A549 (cell line): ENCODE data around the gene MBLAC1. TPM values are rescaled to one million over a fixed set of nuclear protein-coding genes. Genes with fewer than 3 reads are reported as not detected.

ENCODE experiments used
- ATAC-seq, 2 experiments: fragments of 200-7000 bp in 1 of 2; fragments of >200 bp in 1 of 2; cut with Nextera tagmentation in 1 of 2; cut with Tn5 transposase in 1 of 2; 3 replicates each; pipeline versions ENCODE4 v1.8.0 to v1.9.1; 2018 to 2020; ENCODE audit warnings: mild to moderate bottlenecking in 1 of 2, moderate library complexity in 1 of 2
- CTCF ChIA-PET: fragments of 300-600 bp; sonication (Branson Sonifier 250); formaldehyde crosslinking; extraction: SDS; loops from one replicate; lab custom pipeline; 2021; ENCODE audit warnings: antibody characterized with exemption, inconsistent platforms; lab: Yijun Ruan, JAX
- POLR2A ChIA-PET: fragments of 350-600 bp; formaldehyde crosslinking; extraction: SDS; loops from one replicate; lab custom pipeline; 2021; ENCODE audit warnings: antibody characterized with exemption, inconsistent platforms; lab: Yijun Ruan, JAX
- DNase-seq, 2 experiments: peaks; one replicate each; pipeline versions ENCODE4 v3.0.0 to v3.0.0-alpha.2; 2011 to 2016; ENCODE audit warnings: low read depth in 1 of 2, low spot score in 1 of 2
- FAIRE-seq: peaks from 2 replicates; lab custom pipeline; 2011; peaks lifted over from hg19 to GRCh38; lab: Jason Lieb, UNC
- H3K27ac ChIP-seq, 2 experiments: fragments of >200 bp; sonication (Bioruptor Twin); formaldehyde crosslinking; 3 replicates each; pipeline ENCODE4 v1.5.1; 2016 to 2017
- H3K4me1 ChIP-seq: fragments of >200 bp; sonication (Bioruptor Twin); formaldehyde crosslinking; 3 replicates; pipeline ENCODE4 v1.6.1; 2016
- H3K4me2 ChIP-seq: fragments of >200 bp; sonication (Bioruptor Twin); formaldehyde crosslinking; 3 replicates; pipeline ENCODE4 v1.6.1; 2016
- H3K4me3 ChIP-seq: fragments of >200 bp; sonication (Bioruptor Twin); formaldehyde crosslinking; 3 replicates; pipeline ENCODE4 v1.5.1; 2016
- H3K9me3 ChIP-seq: fragments of >200 bp; sonication (Bioruptor Twin); formaldehyde crosslinking; 3 replicates; pipeline ENCODE4 v1.6.1; 2016
- BHLHE40 ChIP-seq: IDR thresholded peaks from 2 replicates; pipeline ENCODE4 v1.6.1; 2012; ENCODE audit warnings: low read depth, low read length, inconsistent platforms
- CBX2 ChIP-seq: fragments of 200-600 bp; sonication (generic); IDR thresholded peaks from 2 replicates; pipeline ENCODE4 v1.6.1; 2016; ENCODE audit warnings: low read depth, mild to moderate bottlenecking, borderline replicate concordance
- CEBPB ChIP-seq, 2 experiments: fragments of >200 bp in 1 of 2; sonication (Bioruptor Twin) in 1 of 2; formaldehyde crosslinking in 1 of 2; IDR thresholded peaks; 2 replicates each; pipeline ENCODE4 v1.6.1; 2012 to 2016
- CHD2 ChIP-seq: fragments of 150-350 bp; IDR thresholded peaks from 2 replicates; pipeline ENCODE4 v1.6.1; 2014; ENCODE audit warnings: low read length; ENCODE audit not compliant: partially characterized antibody
- EHF ChIP-seq: fragments of 250-450 bp; sonication (Bioruptor Pico); IDR thresholded peaks from 2 replicates; pipeline ENCODE4 v1.5.0; 2020; ENCODE audit warnings: mild to moderate bottlenecking
- FOXS1 ChIP-seq: fragments of 250-450 bp; sonication (Bioruptor Pico); IDR thresholded peaks from 2 replicates; pipeline ENCODE4 v1.5.0; 2020; ENCODE audit warnings: mild to moderate bottlenecking, moderate library complexity
- GATA3 ChIP-seq: IDR thresholded peaks from 2 replicates; pipeline ENCODE4 v1.6.1; 2012; ENCODE audit warnings: borderline replicate concordance
- HDAC2 ChIP-seq: fragments of 200-600 bp; sonication (generic); IDR thresholded peaks from 2 replicates; pipeline ENCODE4 v1.6.1; 2016
- HEYL ChIP-seq: fragments of 250-450 bp; sonication (Bioruptor Pico); IDR thresholded peaks from 2 replicates; pipeline ENCODE4 v1.8.0; 2021; ENCODE audit warnings: mild to moderate bottlenecking, moderate library complexity
- HOXA7 ChIP-seq: fragments of 250-450 bp; sonication (Bioruptor Pico); IDR thresholded peaks from 2 replicates; pipeline ENCODE4 v1.5.0; 2020; ENCODE audit warnings: mild to moderate bottlenecking, moderate library complexity
- HOXB13 ChIP-seq: fragments of 250-450 bp; sonication (Bioruptor Pico); IDR thresholded peaks from 2 replicates; pipeline ENCODE4 v1.5.0; 2020; ENCODE audit warnings: low read depth, mild to moderate bottlenecking, moderate library complexity
- JUNB ChIP-seq: fragments of >200 bp; sonication (Bioruptor Twin); formaldehyde crosslinking; IDR thresholded peaks from 2 replicates; pipeline ENCODE4 v1.6.1; 2016
- KDM5A ChIP-seq: fragments of 200-600 bp; sonication (generic); IDR thresholded peaks from 2 replicates; pipeline ENCODE4 v1.6.1; 2016; ENCODE audit warnings: antibody characterized with exemption, mild to moderate bottlenecking
- MAFK ChIP-seq: fragments of 450-650 bp; IDR thresholded peaks from 2 replicates; pipeline ENCODE4 v1.6.1; 2014; ENCODE audit not compliant: partially characterized antibody
- MAZ ChIP-seq: fragments of 150-350 bp; IDR thresholded peaks from 2 replicates; pipeline ENCODE4 v1.6.1; 2014; ENCODE audit warnings: antibody characterized with exemption, low read depth, low read length, borderline replicate concordance
- MYC ChIP-seq: IDR thresholded peaks from 2 replicates; pipeline ENCODE4 v1.6.1; 2012; ENCODE audit warnings: mild to moderate bottlenecking, inconsistent platforms, low read length, improper control_type of control experiment, borderline replicate concordance
- NPAS2 ChIP-seq: fragments of 250-450 bp; sonication (Bioruptor Pico); IDR thresholded peaks from 2 replicates; pipeline ENCODE4 v1.8.0; 2022; ENCODE audit warnings: mild to moderate bottlenecking, moderate library complexity, borderline replicate concordance
- POLR2A ChIP-seq: IDR thresholded peaks from 2 replicates; pipeline ENCODE4 v1.6.1; 2012; ENCODE audit warnings: mild to moderate bottlenecking, low read length
- POLR2AphosphoS2 ChIP-seq: conservative IDR thresholded peaks from 2 replicates; pipeline ENCODE4 v1.6.1; 2012; ENCODE audit warnings: low read length, improper control_type of control experiment, inconsistent platforms
- RARB ChIP-seq: fragments of 250-450 bp; sonication (Bioruptor Pico); IDR thresholded peaks from 2 replicates; pipeline ENCODE4 v1.8.0; 2021; ENCODE audit warnings: mild to moderate bottlenecking, moderate library complexity
- RCOR1 ChIP-seq: fragments of 150-350 bp; IDR thresholded peaks from 2 replicates; pipeline ENCODE4 v1.6.1; 2014; ENCODE audit warnings: antibody characterized with exemption, low read length, low read depth
- SMC3 ChIP-seq: fragments of >200 bp; sonication (Bioruptor Twin); formaldehyde crosslinking; IDR thresholded peaks from 3 replicates; pipeline ENCODE4 v1.6.1; 2018; ENCODE audit warnings: inconsistent platforms
- SREBF2 ChIP-seq: fragments of 450-650 bp; IDR thresholded peaks from 2 replicates; pipeline ENCODE4 v1.6.1; 2014; ENCODE audit warnings: mild to moderate bottlenecking, moderate library complexity
- TFCP2L1 ChIP-seq: fragments of 250-450 bp; sonication (Bioruptor Pico); IDR thresholded peaks from 2 replicates; pipeline ENCODE4 v1.5.0; 2021; ENCODE audit warnings: mild to moderate bottlenecking
- TP53 ChIP-seq: fragments of 250-450 bp; sonication (Bioruptor Pico); IDR thresholded peaks from 2 replicates; pipeline ENCODE4 v1.5.0; 2021; ENCODE audit warnings: mild to moderate bottlenecking, moderate library complexity
- ZC3H11A ChIP-seq: fragments of 450-650 bp; IDR thresholded peaks from 2 replicates; pipeline ENCODE4 v1.6.1; 2014; ENCODE audit warnings: antibody characterized with exemption, mild to moderate bottlenecking
- ZNF302 ChIP-seq: fragments of 250-450 bp; sonication (Bioruptor Pico); IDR thresholded peaks from 2 replicates; pipeline ENCODE4 v1.9.0; 2021; ENCODE audit warnings: inconsistent platforms, mild to moderate bottlenecking, moderate library complexity
- WGBS: methylation state at CpG from one replicate; pipeline ENCODE4 v1.1.6; 2017; ENCODE audit errors: missing lambda C conversion rate; 5-methylcytosine and 5-hydroxymethylcytosine counted together
- polyA plus RNA-seq, 4 experiments: library from polyadenylated mRNA; depleted of rRNA in 3 of 4; stranded (reverse); fragments of >200 nt; fragmentation: RNase III in 1 of 4; extraction: RNeasy Plus Mini Kit Qiagen cat#74134 plus additional on column Dnase treatment in 1 of 4; gene quantifications; 2 replicates in 3 of 4; 3 replicates in 1 of 4; pipeline ENCODE4 v1.2.3, GENCODE V29; 2011 to 2017
- TF ChIP-seq, protein P1 (sequence below): fragments of >200 bp; sonication (Bioruptor Twin); formaldehyde crosslinking; IDR thresholded peaks from 3 replicates; pipeline ENCODE4 v1.5.1; 2016
- TF ChIP-seq, protein P2 (sequence below): IDR thresholded peaks from 2 replicates; pipeline ENCODE4 v1.6.1; 2012
- TF ChIP-seq, protein P3 (sequence below): fragments of 200-600 bp; sonication (generic); IDR thresholded peaks from 2 replicates; pipeline ENCODE4 v1.6.1; 2016; ENCODE audit warnings: antibody characterized with exemption, mild to moderate bottlenecking, moderate library complexity
- TF ChIP-seq, protein P4 (sequence below): IDR thresholded peaks from 2 replicates; pipeline ENCODE4 v1.6.1; 2012; ENCODE audit warnings: low read depth, borderline replicate concordance
- TF ChIP-seq, protein P5 (sequence below): IDR thresholded peaks from 2 replicates; pipeline ENCODE4 v1.6.1; 2012
- TF ChIP-seq, protein P6 (sequence below): fragments of 150-350 bp; IDR thresholded peaks from 2 replicates; pipeline ENCODE4 v1.6.1; 2014; ENCODE audit warnings: low read depth, mild to moderate bottlenecking, low read length
- TF ChIP-seq, protein P7 (sequence below): fragments of >200 bp; sonication (Bioruptor Twin); formaldehyde crosslinking; IDR thresholded peaks from 2 replicates; pipeline ENCODE4 v1.6.1; 2016

The MBLAC1 gene
- polyA plus RNA-seq, 2 of the 4 experiments (the other 2 are of a cell fraction) = 0.63 to 2.6 TPM

DNA sequence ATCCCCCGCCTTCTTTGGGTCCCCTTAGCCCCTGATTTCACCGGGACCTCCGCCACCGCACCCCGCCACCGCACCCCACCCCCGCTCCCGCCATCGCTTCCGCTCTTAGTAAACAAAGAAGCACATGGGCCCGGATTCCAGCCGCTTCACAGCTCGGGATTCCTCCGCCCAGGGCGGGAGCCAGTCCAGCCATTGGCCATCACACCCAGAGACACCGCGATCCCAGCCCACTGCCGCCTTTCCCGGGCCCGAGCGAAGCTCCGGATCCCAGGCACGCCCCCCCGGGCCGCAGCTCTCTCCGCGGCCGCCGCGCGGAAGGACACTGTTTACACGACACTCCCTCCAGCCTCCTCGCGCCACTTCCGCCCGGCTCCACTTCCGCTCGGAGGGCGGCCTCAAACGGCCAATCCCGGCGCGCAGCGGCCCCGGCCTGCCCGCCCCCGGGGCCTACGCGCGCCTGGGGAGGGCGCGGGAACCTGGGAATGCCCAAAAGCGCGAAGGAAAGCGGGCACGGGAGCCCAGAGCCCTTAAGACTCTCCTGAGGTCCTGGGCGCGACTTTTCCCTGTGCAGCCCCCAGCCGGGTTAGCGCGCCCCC, 26.2 kb upstream of the MBLAC1 start:
- WGBS = 2% methylated on average over 21 of the region's 61 CpGs
- FAIRE-seq = no peak
- TF ChIP-seq KDM5A (no peak), TFCP2L1 (peak; percentile 91), POLR2AphosphoS2 (no peak), SREBF2 (no peak), MAZ (0 out of 2 replicates have a peak, but pooled peaks have one; percentile 2), MAFK (no peak), SMC3 (no peak), GATA3 (peak; percentile 52), FOXS1 (CRISPR knock-in tag) (peak; percentile 67; the same call in 1 of the 2 replicates), NPAS2 (CRISPR knock-in tag) (no peak), RARB (CRISPR knock-in tag) (no peak; the same call in 1 of the 2 replicates), ZC3H11A (no peak), ZNF302 (CRISPR knock-in tag) (no peak), POLR2A (peak; percentile 34), BHLHE40 (no peak), HOXA7 (CRISPR knock-in tag) (0 out of 2 replicates have a peak, but pooled peaks have one; percentile 24), EHF (CRISPR knock-in tag) (peak; percentile 27; the same call in 1 of the 2 replicates), CBX2 (no peak), RCOR1 (no peak), MYC (peak; percentile 99), JUNB (no peak), HEYL (CRISPR knock-in tag) (no peak), HOXB13 (no peak), CHD2 (peak; percentile 67), TP53 (CRISPR knock-in tag) (peak; percentile 87; the same call in 1 of the 2 replicates), HDAC2 (no peak), CEBPB (IDR thresholded peaks at IDR 0.05) (no peak; a peak in 1 of 4 replicates)
- TF ChIP-seq, protein P1, sequence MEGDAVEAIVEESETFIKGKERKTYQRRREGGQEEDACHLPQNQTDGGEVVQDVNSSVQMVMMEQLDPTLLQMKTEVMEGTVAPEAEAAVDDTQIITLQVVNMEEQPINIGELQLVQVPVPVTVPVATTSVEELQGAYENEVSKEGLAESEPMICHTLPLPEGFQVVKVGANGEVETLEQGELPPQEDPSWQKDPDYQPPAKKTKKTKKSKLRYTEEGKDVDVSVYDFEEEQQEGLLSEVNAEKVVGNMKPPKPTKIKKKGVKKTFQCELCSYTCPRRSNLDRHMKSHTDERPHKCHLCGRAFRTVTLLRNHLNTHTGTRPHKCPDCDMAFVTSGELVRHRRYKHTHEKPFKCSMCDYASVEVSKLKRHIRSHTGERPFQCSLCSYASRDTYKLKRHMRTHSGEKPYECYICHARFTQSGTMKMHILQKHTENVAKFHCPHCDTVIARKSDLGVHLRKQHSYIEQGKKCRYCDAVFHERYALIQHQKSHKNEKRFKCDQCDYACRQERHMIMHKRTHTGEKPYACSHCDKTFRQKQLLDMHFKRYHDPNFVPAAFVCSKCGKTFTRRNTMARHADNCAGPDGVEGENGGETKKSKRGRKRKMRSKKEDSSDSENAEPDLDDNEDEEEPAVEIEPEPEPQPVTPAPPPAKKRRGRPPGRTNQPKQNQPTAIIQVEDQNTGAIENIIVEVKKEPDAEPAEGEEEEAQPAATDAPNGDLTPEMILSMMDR = no peak
- TF ChIP-seq, protein P2, sequence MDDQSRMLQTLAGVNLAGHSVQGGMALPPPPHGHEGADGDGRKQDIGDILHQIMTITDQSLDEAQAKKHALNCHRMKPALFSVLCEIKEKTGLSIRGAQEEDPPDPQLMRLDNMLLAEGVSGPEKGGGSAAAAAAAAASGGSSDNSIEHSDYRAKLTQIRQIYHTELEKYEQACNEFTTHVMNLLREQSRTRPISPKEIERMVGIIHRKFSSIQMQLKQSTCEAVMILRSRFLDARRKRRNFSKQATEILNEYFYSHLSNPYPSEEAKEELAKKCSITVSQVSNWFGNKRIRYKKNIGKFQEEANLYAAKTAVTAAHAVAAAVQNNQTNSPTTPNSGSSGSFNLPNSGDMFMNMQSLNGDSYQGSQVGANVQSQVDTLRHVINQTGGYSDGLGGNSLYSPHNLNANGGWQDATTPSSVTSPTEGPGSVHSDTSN = peak; percentile 93
- TF ChIP-seq, protein P3, sequence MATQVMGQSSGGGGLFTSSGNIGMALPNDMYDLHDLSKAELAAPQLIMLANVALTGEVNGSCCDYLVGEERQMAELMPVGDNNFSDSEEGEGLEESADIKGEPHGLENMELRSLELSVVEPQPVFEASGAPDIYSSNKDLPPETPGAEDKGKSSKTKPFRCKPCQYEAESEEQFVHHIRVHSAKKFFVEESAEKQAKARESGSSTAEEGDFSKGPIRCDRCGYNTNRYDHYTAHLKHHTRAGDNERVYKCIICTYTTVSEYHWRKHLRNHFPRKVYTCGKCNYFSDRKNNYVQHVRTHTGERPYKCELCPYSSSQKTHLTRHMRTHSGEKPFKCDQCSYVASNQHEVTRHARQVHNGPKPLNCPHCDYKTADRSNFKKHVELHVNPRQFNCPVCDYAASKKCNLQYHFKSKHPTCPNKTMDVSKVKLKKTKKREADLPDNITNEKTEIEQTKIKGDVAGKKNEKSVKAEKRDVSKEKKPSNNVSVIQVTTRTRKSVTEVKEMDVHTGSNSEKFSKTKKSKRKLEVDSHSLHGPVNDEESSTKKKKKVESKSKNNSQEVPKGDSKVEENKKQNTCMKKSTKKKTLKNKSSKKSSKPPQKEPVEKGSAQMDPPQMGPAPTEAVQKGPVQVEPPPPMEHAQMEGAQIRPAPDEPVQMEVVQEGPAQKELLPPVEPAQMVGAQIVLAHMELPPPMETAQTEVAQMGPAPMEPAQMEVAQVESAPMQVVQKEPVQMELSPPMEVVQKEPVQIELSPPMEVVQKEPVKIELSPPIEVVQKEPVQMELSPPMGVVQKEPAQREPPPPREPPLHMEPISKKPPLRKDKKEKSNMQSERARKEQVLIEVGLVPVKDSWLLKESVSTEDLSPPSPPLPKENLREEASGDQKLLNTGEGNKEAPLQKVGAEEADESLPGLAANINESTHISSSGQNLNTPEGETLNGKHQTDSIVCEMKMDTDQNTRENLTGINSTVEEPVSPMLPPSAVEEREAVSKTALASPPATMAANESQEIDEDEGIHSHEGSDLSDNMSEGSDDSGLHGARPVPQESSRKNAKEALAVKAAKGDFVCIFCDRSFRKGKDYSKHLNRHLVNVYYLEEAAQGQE = no peak
- TF ChIP-seq, protein P4, sequence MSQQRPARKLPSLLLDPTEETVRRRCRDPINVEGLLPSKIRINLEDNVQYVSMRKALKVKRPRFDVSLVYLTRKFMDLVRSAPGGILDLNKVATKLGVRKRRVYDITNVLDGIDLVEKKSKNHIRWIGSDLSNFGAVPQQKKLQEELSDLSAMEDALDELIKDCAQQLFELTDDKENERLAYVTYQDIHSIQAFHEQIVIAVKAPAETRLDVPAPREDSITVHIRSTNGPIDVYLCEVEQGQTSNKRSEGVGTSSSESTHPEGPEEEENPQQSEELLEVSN = peak; percentile 86
- TF ChIP-seq, protein P5, sequence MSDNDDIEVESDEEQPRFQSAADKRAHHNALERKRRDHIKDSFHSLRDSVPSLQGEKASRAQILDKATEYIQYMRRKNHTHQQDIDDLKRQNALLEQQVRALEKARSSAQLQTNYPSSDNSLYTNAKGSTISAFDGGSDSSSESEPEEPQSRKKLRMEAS = peak; percentile 99
- TF ChIP-seq, protein P6, sequence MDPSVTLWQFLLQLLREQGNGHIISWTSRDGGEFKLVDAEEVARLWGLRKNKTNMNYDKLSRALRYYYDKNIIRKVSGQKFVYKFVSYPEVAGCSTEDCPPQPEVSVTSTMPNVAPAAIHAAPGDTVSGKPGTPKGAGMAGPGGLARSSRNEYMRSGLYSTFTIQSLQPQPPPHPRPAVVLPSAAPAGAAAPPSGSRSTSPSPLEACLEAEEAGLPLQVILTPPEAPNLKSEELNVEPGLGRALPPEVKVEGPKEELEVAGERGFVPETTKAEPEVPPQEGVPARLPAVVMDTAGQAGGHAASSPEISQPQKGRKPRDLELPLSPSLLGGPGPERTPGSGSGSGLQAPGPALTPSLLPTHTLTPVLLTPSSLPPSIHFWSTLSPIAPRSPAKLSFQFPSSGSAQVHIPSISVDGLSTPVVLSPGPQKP = no peak
- TF ChIP-seq, protein P7, sequence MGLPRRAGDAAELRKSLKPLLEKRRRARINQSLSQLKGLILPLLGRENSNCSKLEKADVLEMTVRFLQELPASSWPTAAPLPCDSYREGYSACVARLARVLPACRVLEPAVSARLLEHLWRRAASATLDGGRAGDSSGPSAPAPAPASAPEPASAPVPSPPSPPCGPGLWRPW = no peak

More for the DNA sequence above, 26.2 kb upstream of the MBLAC1 start:
- H3K27ac ChIP-seq = peak overlapping the region; percentile 94 to 100
- peaks cover 18% of the 10 kb centered on the region for H3K4me1 ChIP-seq
- no peaks in the 10 kb centered on the region for H3K9me3 ChIP-seq
- ATAC-seq (peak; percentile 84 to 89), DNase-seq (peak; percentile 93 to 99)
- H3K4me3 ChIP-seq = peak overlapping the region; percentile 98
- H3K4me2 ChIP-seq = peak overlapping the region; percentile 85
- ChIA-PET POLR2A (interaction anchor here (1.6 to 3.0 kb wide), 11 partner anchors 11 to 181 kb away, joined by 5 to 46 read pairs (median 8); partner anchors contain the start of genes COPS6, LAMTOR4, MBLAC1 and TRIM4), CTCF (interaction anchor here (0.6 to 3.9 kb wide), 4 partner anchors 10 to 488 kb away, joined by 3 to 33 read pairs (median 4); no protein-coding TSS in a partner anchor)
